Activated CD8-positive, alpha-beta memory T cell treated with anti-CD3 and anti-CD28 coated beads, Interleukin-2, amount 10 ng/mL, durations not matched to agents 7 days and 5 days (primary cell): ENCODE results near the gene DYNC1H1. TPM values are rescaled to one million over a fixed set of nuclear protein-coding genes. Genes with fewer than 3 reads are reported as not detected.
A peak's percentile ranks its signal among the peaks of the same experiment; 100 is the strongest.

Experiments used
- ATAC-seq: fragments of 150-1000 bp; cut with Tn5 transposase; one replicate; pipeline ENCODE4 v1.10.0; 2021; ENCODE audit warnings: moderate library complexity
- CTCF ChIA-PET: fragments of 350-600 bp; sonication (Branson Sonifier 250); formaldehyde crosslinking; loops from one replicate; lab custom pipeline; 2021; ENCODE audit warnings: antibody characterized with exemption; lab: Charles Lee
- DNase-seq: peaks from one replicate; pipeline ENCODE4 v3.0.0-alpha.2; 2020
- H3K27ac Mint-ChIP-seq: one replicate; pipeline ENCODE4 v1.8.0; 2021; ENCODE audit warnings: mild to moderate bottlenecking, mixed read lengths
- H3K27me3 Mint-ChIP-seq: one replicate; pipeline ENCODE4 v1.8.0; 2021; ENCODE audit warnings: mixed read lengths
- H3K36me3 Mint-ChIP-seq: one replicate; pipeline ENCODE4 v1.8.0; 2021; ENCODE audit warnings: mild to moderate bottlenecking, mixed read lengths
- H3K4me1 Mint-ChIP-seq: one replicate; pipeline ENCODE4 v1.8.0; 2021; ENCODE audit warnings: mixed read lengths
- H3K4me3 Mint-ChIP-seq: one replicate; pipeline ENCODE4 v1.8.0; 2021; ENCODE audit warnings: mild to moderate bottlenecking, moderate library complexity, mixed read lengths
- H3K9me3 Mint-ChIP-seq: one replicate; pipeline ENCODE4 v1.8.0; 2022; ENCODE audit warnings: low read depth, mixed read lengths
- total RNA-seq, 2 experiments: library from RNA; stranded (reverse); gene quantifications; one replicate each; pipeline ENCODE4 v1.2.3, GENCODE V29; 2021

Gene DYNC1H1
- total RNA-seq, 2 experiments from 2014 or later: 308 to 325 TPM

DNA sequence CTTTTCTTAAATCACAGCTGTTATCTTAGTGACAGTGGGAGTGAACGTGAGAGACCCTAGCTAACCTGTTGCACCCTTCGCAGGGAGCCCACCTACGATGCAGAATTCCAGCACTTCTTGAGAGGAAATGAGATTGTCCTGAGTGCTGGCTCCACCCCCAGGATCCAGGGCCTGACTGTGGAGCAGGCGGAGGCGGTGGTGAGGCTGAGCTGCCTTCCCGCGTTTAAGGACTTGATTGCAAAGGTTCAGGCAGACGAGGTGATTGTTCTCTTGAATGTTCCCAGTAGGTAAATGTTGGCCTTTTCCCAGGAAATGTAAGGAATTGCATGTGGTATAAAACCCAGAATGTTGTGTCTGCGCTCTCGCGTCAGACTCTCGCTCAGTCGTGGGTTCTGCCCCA, 75.8 kb downstream of the DYNC1H1 start:
- Mint-ChIP-seq H3K27ac (no peak overlapping the region), H3K9me3 (no peaks in the 10 kb centered on the region), H3K36me3 (peaks cover 78% of the 10 kb centered on the region), H3K4me3 (no peak overlapping the region), H3K4me1 (no peaks in the 10 kb centered on the region), H3K27me3 (no peaks in the 10 kb centered on the region)
- DNase-seq: no peak
- no peak for ATAC-seq
- CTCF ChIA-PET: interaction anchor here (1.4 kb wide), 1 partner anchor 56 kb away, joined by 3 read pairs; no protein-coding TSS in a partner anchor

DNA sequence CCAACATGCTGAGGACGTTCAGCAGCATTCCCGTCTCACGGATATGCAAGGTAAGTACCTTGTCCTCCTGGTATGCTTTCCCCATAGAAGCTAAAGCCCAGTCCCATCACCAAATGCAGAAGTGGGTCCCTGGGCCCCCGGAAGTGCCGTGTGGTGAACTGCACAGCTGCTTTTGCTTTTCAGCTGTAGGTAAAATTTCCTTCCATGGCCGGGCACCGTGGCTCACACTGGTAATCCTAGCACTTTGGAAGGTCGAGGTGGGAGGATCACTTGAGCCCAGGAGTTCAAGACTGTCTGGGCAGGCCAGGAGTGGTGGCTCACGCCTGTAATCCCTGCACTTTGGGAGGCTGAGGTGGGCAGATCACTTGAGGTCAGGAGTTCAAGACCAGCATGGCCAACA, 78.3 kb downstream of the DYNC1H1 start:
- ATAC-seq: no peak
- Mint-ChIP-seq H3K9me3 (no peaks in the 10 kb centered on the region), H3K27me3 (no peaks in the 10 kb centered on the region), H3K4me1 (no peaks in the 10 kb centered on the region), H3K4me3 (no peak overlapping the region), H3K36me3 (peaks cover 71% of the 10 kb centered on the region), H3K27ac (no peak overlapping the region)
- DNase-seq: no peak
- CTCF ChIA-PET: no interaction called here

DNA sequence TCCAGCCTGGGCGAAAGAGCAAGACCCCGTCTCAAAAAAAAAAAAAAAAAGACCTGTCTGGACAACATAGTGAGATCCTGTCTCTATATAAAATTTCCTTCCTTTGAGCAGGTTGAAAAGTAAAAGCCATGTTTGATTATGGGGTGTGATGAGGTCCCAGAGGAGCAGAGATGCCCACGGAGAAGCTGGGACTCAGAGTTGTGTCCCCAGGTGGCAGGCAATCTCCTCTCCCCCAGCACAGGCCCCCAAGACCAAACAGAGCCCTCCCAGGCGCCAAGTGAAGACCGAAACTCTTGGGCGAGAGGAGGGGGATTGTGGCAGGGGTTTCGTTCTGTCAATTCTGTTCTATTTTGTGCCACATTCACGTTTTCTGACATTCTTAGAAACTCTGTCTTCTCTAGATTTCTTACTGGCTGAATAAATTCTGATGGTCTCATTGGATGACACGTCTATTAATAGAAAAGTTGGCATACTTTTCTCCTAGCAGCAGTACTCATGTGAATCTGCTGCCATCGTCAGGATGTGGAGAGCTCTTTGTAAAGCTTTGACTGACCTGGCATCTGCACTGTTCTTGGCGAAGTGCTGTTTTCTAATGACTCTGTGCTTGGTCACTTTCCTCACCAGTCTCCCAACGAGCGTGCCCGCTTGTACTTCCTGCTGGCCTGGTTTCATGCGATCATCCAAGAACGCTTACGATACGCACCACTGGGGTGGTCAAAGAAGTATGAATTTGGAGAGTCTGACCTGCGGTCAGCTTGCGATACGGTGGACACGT, 79.1 kb downstream of the DYNC1H1 start:
- no peaks in the 10 kb centered on the region for H3K27me3 Mint-ChIP-seq
- no peak overlapping the region for H3K4me3 Mint-ChIP-seq
- CTCF ChIA-PET: interaction anchor here (1.2 kb wide), 1 partner anchor 19 kb away, joined by 3 read pairs; no protein-coding TSS in a partner anchor
- DNase-seq: no peak
- H3K9me3 Mint-ChIP-seq: no peaks in the 10 kb centered on the region
- no peak overlapping the region for H3K27ac Mint-ChIP-seq
- H3K36me3 Mint-ChIP-seq: peaks cover 72% of the 10 kb centered on the region
- H3K4me1 Mint-ChIP-seq: no peaks in the 10 kb centered on the region
- no peak for ATAC-seq

DNA sequence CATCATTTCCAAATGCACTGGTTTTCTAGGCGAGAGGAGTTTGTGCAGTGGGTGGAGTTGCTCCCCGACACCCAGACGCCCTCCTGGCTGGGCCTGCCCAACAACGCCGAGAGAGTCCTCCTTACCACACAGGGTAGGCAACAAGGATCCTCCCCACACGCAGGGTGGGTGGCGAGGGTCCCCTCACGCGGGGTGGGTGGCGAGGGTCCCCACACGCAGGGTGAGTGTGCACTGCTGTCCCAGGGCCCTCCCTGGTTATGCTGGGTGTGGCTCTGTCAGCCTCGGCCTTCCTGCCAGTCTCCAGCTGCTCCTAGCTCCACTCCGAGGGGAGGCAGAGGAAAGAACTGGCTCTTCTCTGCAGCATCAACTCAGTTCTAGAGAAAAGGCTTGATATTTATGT, 80.2 kb downstream of the DYNC1H1 start:
- ATAC-seq (no peak), DNase-seq (no peak)
- CTCF ChIA-PET: interaction anchor here (1.3 kb wide), 1 partner anchor 37 kb away, joined by 3 read pairs; no protein-coding TSS in a partner anchor
- Mint-ChIP-seq H3K9me3 (no peaks in the 10 kb centered on the region), H3K4me3 (no peak overlapping the region), H3K27me3 (no peaks in the 10 kb centered on the region), H3K36me3 (peaks cover 69% of the 10 kb centered on the region), H3K27ac (no peak overlapping the region), H3K4me1 (no peaks in the 10 kb centered on the region)

DNA sequence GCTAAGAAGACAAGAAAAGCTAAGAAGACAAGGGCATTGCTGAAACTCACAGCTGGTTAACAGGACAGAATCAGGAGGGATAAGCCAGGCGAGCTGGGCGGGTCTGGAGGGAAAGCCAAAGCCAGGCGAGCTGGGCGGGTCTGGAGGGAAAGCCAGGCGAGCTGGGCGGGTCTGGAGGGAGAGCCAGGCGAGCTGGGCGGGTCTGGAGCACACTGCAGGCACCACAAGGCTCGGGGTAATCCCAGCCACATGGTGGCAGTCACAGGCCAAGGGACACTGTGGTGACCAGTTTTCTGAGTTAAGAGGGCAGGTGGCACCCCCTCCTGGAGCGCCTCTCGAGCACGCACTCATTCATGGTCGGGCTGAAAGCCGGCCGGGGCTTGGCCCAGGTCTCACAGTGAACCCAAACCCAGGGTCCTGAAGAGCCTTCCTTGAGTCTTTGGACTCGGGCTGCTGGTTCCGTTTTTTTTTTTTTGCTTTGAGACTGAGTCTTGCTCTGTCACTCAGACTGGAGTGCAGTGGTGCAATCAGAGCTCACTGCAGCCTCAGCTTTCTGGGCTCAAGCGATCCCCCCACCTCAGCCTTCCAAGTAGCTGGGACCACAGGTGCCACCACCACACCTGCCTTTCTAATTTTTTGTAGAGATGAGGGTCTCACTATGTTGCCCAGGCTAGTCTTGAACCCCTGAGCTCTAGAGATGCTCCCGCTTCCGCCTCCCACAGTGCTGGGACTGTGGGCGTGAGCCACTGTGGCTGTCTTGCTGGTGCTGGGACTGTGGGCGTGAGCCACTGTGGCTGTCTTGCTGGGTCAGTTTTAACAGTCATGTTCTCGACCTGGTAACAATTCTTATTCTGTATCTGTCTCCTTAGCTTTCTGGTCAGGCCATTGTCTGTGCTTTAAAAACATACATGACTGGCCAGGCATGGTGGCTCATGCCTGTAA, 82.2 kb downstream of the DYNC1H1 start:
- no peak overlapping the region for H3K4me3 Mint-ChIP-seq
- ATAC-seq (peak; percentile 35), DNase-seq (no peak)
- H3K27ac Mint-ChIP-seq: no peak overlapping the region
- CTCF ChIA-PET: interaction anchor here (0.6 to 2.4 kb wide), 3 partner anchors 50 to 695 kb away, joined by 3 to 11 read pairs (median 4); no protein-coding TSS in a partner anchor
- no peaks in the 10 kb centered on the region for H3K27me3 Mint-ChIP-seq
- peaks cover 66% of the 10 kb centered on the region for H3K36me3 Mint-ChIP-seq
- H3K9me3 Mint-ChIP-seq: no peaks in the 10 kb centered on the region
- no peaks in the 10 kb centered on the region for H3K4me1 Mint-ChIP-seq

DNA sequence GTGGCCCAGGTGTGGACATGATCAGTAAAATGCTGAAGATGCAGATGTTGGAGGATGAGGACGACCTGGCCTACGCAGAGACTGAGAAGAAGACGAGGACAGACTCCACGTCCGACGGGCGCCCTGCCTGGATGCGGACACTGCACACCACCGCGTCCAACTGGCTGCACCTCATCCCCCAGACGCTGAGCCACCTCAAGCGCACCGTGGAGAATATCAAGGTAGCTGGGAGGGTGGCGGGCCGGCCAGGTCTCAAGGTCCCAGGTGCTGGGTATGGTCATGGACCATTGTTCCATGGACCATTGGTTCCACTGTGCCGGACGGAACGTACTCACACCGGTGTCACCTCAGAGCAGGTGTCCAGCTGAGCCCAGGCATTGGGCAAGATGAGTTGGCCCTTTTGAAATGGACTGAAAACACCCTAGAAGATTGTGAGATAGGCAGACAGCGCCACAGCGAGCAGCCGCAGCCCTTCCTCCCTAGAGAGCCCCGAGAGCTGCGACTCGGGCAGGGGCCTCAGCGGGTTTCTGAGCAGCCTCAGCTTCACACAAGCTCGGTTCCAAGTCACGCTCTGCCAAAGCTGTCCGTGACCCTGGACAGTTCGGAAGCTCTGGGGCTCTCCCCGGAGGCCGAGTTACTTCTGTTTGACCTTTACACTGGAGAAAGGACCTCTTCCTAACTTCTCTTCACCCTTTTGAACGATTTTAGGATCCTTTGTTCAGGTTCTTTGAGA, 83.6 kb downstream of the DYNC1H1 start:
- CTCF ChIA-PET: interaction anchor here (1.5 kb wide), 1 partner anchor 48 kb away, joined by 6 read pairs; no protein-coding TSS in a partner anchor
- ATAC-seq (no peak), DNase-seq (no peak)
- no peak overlapping the region for H3K27ac Mint-ChIP-seq
- no peaks in the 10 kb centered on the region for H3K27me3 Mint-ChIP-seq
- H3K4me1 Mint-ChIP-seq: no peaks in the 10 kb centered on the region
- peaks cover 63% of the 10 kb centered on the region for H3K36me3 Mint-ChIP-seq
- no peaks in the 10 kb centered on the region for H3K9me3 Mint-ChIP-seq
- H3K4me3 Mint-ChIP-seq: no peak overlapping the region

DNA sequence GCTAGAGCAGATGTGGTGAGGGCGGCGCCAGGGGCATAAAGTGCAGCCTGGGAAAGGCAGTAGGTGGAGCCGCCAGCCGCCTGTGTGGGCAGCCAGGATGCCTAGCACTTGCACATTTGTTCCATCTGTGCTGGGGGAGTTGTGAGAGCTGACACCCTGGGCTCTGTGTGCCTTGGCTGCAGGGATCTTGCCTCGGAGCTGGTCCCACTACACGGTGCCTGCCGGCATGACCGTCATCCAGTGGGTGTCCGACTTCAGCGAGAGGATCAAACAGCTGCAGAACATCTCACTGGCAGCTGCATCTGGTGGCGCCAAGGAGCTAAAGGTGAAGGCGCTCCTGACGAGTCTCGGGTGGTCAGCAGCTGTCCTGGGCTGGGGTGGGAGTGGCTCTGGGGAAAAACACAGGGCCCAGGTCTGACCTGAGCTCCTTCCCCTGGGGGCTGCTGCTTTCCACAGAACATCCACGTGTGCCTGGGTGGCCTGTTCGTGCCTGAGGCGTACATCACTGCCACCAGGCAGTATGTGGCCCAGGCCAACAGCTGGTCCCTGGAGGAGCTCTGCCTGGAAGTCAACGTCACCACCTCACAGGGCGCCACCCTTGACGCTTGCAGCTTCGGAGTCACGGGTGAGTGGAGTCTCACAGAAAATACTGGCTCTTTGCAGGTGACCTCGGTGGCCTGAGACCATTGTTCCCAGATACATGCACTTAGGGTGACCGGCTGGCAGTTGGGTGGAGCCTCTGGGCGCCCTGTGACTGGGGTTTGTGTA, 85.1 kb downstream of the DYNC1H1 start:
- H3K27ac Mint-ChIP-seq: no peak overlapping the region
- no peak overlapping the region for H3K4me3 Mint-ChIP-seq
- no peaks in the 10 kb centered on the region for H3K9me3 Mint-ChIP-seq
- ATAC-seq (no peak), DNase-seq (no peak)
- H3K36me3 Mint-ChIP-seq: peaks cover 51% of the 10 kb centered on the region
- no peaks in the 10 kb centered on the region for H3K27me3 Mint-ChIP-seq
- CTCF ChIA-PET: interaction anchor here (1.2 to 1.5 kb wide), 2 partner anchors 47 to 84 kb away, joined by 3 to 6 read pairs; no protein-coding TSS in a partner anchor
- no peaks in the 10 kb centered on the region for H3K4me1 Mint-ChIP-seq

DNA sequence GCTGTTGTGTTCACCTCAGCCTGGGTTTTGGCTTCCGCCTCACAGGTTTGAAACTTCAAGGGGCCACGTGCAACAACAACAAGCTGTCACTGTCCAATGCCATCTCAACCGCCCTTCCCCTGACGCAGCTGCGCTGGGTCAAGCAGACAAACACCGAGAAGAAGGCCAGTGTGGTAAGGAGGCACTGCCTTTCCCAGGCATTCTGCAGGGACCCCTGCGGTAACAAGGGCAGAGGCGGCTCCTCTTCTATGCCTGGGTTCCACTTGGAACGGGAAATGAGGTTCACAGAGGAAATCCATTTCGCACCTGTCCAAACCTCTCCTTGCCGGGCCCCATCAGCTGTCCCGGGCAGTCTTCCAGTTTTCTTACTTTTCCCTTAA, 85.6 kb downstream of the DYNC1H1 start:
- no peaks in the 10 kb centered on the region for H3K4me1 Mint-ChIP-seq
- peaks cover 48% of the 10 kb centered on the region for H3K36me3 Mint-ChIP-seq
- no peak overlapping the region for H3K4me3 Mint-ChIP-seq
- ATAC-seq (no peak), DNase-seq (no peak)
- H3K27me3 Mint-ChIP-seq: no peaks in the 10 kb centered on the region
- CTCF ChIA-PET: interaction anchor here (1.2 to 2.7 kb wide), 2 partner anchors 46 to 84 kb away, joined by 3 to 11 read pairs; no protein-coding TSS in a partner anchor
- H3K27ac Mint-ChIP-seq: no peak overlapping the region
- no peaks in the 10 kb centered on the region for H3K9me3 Mint-ChIP-seq

DNA sequence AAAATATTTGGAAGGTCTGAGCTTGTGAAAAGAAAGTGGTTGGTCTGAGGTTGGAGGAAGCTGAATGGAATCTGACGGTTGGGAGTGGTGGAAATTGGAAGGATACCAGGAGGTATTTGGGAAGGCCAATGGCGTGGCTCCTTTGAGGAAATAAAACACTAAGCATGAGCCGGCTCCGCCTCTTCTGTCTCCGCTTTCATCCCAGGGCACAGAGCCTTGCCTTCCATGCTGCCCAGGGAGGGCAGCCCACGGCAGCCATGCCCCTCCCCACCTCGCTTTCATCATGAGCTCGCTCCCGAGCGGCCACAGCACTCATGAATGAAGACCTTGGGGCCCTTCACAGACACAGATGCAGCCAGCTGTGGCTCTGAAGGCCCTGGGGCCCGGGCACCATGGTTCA, 86.3 kb downstream of the DYNC1H1 start:
- CTCF ChIA-PET: interaction anchor here (1.2 to 2.7 kb wide), 2 partner anchors 46 to 85 kb away, joined by 3 to 11 read pairs; no protein-coding TSS in a partner anchor
- no peaks in the 10 kb centered on the region for H3K27me3 Mint-ChIP-seq
- DNase-seq: no peak
- H3K27ac Mint-ChIP-seq: no peak overlapping the region
- H3K9me3 Mint-ChIP-seq: no peaks in the 10 kb centered on the region
- no peak for ATAC-seq
- H3K4me3 Mint-ChIP-seq: no peak overlapping the region
- H3K4me1 Mint-ChIP-seq: no peaks in the 10 kb centered on the region
- peaks cover 48% of the 10 kb centered on the region for H3K36me3 Mint-ChIP-seq

DNA sequence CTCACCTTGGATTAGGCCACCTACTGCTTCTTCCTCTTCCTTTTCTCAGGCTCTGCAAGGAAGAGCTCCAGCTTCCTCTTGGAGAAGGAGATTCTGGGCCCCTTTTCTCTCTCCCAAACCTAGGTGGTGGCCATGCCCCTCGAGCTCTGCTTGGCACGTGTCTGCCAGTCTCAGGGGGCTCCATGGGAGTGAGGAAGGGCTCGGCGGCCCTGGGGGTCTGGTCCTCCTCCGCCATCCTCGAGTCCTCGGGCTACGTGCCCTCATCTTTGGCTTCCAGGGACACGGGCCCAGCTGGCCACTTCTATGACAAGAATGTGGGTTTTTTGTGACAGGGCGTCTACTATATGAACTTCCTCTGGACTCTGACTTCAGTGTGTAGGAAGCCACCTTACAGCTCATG, 88.1 kb downstream of the DYNC1H1 start:
- CTCF ChIA-PET: interaction anchor here (2.7 kb wide), 1 partner anchor 44 kb away, joined by 11 read pairs; no protein-coding TSS in a partner anchor
- no peak overlapping the region for H3K4me3 Mint-ChIP-seq
- no peaks in the 10 kb centered on the region for H3K27me3 Mint-ChIP-seq
- H3K27ac Mint-ChIP-seq: no peak overlapping the region
- no peaks in the 10 kb centered on the region for H3K9me3 Mint-ChIP-seq
- ATAC-seq: no peak
- peaks cover 8% of the 10 kb centered on the region for H3K4me1 Mint-ChIP-seq
- no peak for DNase-seq
- peaks cover 41% of the 10 kb centered on the region for H3K36me3 Mint-ChIP-seq

DNA sequence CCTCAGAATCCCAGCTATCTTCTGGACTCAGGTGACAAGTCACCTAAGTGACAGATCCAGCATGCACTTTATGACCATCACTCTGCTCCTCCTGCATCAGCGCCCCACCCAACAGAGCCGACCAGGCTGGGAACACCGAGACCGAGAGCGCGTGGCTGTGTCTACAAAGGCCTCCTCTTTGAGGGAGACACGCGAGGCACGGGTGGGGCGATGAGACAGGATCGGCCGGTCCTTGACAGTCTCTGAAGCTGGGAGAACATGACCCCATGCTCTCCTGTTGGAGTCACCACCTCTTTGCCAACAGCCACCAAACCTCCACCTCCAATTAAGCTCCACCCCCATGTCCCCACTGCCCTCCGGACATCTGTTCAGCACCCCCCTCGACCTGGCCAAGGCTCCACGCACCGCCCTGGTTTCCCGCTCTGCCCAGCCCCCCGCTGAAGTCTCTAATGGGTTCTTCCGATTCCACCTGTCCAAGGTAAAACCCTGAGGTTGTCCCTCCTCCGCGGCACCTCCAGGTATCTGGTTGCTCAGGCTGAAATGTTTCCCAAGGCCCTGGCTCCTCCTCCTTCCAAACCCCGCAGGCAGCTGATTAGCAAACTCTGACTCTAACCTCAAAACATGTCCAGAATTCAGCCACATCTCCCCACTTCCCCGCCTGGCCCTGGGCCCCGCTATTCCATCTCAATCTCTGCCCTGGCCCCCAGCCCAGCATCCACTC, 91.0 kb downstream of the DYNC1H1 start:
- ATAC-seq (no peak), DNase-seq (no peak)
- CTCF ChIA-PET: interaction anchor here (2.2 kb wide), 1 partner anchor 41 kb away, joined by 6 read pairs; no protein-coding TSS in a partner anchor
- Mint-ChIP-seq H3K4me1 (peaks cover 22% of the 10 kb centered on the region), H3K27me3 (peaks cover 3% of the 10 kb centered on the region), H3K9me3 (no peaks in the 10 kb centered on the region), H3K4me3 (no peak overlapping the region), H3K27ac (no peak overlapping the region), H3K36me3 (peaks cover 18% of the 10 kb centered on the region)
